ENCODE data around the gene AQP6.
A peak's percentile ranks its signal among the peaks of the same experiment; 100 is the strongest.

AQP6 gene, protein sequence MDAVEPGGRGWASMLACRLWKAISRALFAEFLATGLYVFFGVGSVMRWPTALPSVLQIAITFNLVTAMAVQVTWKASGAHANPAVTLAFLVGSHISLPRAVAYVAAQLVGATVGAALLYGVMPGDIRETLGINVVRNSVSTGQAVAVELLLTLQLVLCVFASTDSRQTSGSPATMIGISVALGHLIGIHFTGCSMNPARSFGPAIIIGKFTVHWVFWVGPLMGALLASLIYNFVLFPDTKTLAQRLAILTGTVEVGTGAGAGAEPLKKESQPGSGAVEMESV
- total RNA-seq: 0 to 3.2 (median 0) reads per million in 17 experiments

DNA sequence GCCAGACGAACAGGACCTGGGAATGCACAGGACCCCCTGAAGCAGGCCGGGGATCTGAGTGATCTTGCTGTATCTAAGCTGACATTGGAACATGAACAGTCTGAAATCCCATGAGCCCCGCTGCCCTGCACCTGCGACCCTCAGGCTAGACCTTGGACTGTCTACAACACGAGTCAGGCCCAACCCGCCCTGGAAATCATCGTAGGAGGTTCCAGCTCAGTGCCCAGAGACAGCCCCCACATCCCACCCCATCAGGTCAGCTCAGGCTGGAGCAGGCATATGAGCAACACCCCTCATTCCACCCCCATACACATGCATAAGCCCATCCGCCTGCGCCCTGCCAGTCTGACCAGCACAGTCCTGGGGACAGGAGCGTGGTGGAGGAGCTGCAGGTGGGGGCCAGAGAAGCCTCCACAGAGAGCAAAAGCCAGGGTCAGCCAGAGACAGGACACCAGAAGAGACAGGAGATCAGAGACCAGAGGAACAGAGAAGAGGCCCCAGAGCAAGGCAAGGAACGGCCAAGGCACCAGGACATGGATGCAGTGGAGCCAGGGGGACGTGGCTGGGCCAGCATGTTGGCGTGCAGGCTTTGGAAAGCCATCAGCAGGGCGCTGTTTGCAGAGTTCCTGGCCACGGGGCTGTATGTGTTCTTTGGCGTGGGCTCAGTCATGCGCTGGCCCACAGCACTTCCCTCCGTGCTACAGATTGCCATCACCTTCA is at the start of gene AQP6:
Gene AQP6, plus strand, starts transcription at position 307 of the 720 bp plus-strand sequence. Its CDS starts 227 bp downstream, at position 534.
- peak in 1 of 4 experiments; percentile 1 for DNase-seq

- DNase-seq: no peak
These were observed 49.6 kb upstream of the AQP6 start for GRCh38 chr12:49923035-49923644.

GRCh38 chr12:49923880-49924556 is 48.7 kb upstream of the AQP6 start:
- DNase-seq: peak in 1 of 4 experiments; percentile 2

DNA sequence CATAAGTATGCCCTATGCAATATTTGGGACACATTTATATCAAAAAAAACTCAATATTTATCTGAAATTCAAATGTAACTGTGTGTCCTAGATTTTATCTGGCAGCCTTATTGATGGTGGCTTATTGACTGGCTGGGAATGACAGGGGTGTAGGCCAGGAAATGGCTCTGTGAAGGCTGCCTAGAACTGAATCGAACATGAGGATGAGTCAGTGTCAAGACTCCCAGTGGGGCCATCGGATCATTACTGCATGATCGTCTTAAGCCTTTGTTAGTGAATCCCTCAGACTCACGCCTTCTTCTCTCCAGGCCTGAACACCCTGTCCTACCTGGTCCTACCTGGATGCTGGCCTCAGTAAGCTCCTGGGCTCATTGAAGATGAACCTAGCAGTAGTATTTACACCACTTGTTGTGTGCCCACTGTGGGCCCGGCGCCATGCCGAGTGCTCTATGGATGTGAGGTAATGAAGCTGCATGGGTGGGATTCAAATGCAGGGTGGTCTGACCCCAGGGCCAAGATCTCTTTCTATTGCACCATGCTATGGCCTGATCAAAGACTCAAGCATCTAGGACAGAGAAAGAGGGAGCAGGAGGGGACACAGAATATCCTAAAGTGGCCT is 48.0 kb upstream of the AQP6 start:
- peak in 1 of 4 experiments; percentile 1 for DNase-seq

DNA sequence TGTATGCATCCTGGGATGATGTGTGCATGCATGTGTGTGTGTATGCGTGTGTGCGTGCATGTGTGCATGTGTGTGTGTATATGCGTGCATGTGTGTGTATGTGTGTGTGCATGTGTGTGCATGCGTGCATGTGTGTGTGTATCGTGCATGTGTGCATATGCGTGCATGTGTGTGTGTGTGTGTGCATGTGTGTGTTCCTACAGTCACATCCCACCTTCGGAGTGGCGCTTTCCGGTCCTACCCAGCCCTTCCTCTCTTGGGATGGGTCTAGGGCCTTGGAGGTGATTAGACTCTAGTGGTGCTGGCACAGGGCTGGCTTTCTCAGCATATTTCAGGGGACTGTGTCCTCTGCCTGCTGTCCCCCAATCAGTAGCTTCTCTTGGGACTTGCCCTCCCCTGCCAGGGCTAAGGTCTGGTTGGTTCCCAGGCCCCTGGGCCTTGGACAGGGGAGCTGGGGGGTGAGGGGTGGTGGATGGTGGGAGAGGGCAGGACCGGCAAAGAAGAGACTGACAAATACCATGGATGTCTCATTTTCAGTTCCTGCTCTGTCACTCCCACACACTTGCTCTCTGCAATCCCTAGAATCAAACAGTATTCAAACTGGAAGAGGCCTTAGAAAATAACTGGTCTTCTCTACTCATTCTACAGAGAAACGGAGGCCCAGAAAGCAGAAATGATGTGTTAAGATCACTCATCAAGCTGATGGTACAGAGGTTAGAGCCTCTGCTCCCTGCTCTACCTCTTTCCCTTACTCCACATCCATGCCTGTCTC is 47.1 kb upstream of the AQP6 start:
- DNase-seq: peak; percentile 27 to 76 (median 62)

DNA sequence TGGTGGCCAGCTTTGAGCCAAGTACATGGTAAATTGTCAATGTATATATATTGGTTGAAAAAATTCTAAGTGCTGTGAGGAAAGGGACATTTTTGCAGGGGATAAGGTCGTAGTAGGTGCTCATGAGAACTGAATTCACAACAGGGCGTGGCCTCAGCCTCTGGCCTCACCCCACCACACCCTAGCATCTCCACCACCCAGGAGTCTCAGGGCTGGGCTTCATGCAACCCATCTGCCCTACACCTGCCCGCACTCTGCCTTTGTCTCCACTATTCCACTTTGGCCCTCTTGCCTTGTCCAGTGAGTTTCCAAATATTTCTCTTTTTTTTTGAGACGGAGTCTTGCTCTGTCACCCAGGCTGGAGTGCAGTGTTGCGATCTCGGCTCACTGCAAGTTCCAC is 44.3 kb upstream of the AQP6 start:
- DNase-seq: peak in 1 of 4 experiments; percentile 1

GRCh38 chr12:49929581-49929980 is 43.2 kb upstream of the AQP6 start:
- peak in 1 of 4 experiments; percentile 0 for DNase-seq

DNA sequence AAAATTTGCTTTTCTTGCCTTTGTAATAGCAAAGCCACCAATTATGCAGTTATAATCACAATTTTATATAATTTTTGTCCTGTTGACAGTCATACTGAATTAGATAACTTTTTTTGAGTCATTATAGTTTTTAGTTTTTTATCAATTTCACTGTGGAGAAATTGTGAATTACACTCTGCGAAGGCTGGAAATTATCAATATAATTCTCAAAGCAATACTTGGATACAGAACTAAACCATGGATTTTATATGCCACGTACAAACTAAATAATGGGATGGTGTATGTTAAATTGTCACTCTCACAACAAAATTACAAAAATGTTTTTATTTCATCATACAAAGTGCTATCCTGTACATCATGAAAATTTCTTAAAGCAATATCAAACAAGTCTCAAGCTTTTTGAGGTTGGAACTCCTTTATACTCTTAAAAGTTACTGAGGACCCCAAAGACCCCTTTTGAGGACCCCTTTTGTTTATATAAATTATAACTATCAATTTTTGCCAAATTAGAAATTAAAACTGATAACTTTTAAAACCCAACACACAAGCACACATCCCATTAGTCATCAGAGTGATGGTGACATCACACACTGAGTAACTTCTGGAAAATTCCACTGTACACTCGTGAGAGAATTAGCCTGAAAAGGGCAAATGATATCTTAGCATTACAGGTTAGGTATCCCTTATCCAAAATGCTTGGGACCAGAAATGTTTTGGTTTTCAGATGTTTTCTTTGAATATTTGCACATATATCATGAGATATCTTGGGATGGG is 42.0 kb upstream of the AQP6 start:
- peak; percentile 39 to 76 (median 59) for DNase-seq

GRCh38 chr12:49932023-49932422 is 40.7 kb upstream of the AQP6 start:
- DNase-seq: no peak

- DNase-seq: peak in 2 of 4 experiments; percentile 1 to 19
These were observed 40.1 kb upstream of the AQP6 start for GRCh38 chr12:49932533-49933130.

- peak in 1 of 4 experiments; percentile 1 for DNase-seq
These were observed 39.0 kb upstream of the AQP6 start for GRCh38 chr12:49933796-49934195.

DNA sequence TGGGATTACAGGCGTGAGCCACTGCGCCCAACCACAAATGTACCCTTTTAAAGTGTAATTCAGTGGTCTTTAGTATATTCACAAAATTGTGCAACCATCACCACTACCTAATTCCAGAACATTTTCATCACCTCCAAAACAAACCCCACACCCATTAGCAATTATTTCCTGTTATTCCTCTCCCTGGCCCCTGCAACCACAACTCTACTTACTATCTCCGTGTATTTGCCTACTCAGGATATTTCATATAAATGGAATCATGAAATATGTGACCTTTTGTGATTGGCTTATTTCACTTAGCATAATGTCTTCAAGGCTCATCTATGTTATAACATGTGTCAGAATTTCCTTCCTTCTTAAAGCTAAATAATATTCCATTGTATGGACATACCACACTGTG is 38.2 kb upstream of the AQP6 start:
- no peak for DNase-seq

DNA sequence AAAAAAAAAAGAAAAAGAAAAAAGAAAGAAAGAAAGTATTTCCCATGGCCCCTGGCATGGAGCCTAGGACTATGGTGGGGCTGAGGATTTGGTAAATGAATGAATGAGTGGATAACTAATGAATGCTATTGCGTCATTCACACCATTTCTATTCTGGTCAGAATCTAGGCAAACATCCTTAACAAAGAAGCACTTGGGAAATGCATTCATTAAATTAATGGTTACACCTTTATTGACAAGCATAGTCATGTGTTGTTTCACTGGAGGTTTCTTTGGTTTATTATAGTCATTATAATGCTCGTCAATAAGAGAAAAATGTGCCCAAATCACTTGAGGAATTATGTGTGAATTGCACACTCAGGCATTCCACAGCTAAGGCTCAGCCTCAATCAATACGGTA is 35.8 kb upstream of the AQP6 start:
- no peak for DNase-seq

DNA sequence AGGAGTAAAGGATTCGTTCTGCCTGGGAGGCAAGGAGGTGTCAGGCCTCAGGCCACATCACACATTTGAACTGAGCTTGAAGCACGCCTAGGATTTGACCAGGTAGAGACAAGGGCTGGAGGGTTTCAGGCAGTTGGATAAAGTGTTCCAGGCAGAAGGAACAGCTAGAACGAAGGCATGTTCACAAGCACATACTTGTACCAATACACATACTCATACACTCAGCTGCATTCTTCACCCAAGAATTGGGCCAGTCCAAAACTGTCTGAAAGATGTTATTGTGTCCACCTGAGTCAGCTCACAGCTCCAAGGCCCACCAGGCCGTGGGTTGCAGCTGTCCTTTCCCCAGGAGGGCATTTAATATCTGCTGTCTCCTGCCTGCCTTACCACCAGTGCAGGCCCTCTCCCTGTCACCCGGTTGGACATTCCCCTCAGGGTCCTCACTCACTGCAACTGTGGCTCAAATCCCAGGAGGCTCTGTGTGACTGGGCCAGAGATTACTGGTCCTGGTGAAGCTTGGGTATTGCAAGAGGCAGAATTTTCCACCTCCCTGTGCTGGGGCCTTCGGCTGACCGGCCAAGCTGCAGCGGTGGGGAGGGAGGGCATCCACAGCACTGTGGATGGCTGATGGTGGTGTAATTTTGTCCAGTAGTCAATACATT is 35.0 kb upstream of the AQP6 start:
- peak in 1 of 4 experiments; percentile 1 for DNase-seq

- DNase-seq: peak in 1 of 4 experiments; percentile 0
These were observed 33.4 kb upstream of the AQP6 start for GRCh38 chr12:49939307-49939706.

GRCh38 chr12:49939707-49940106 is 33.0 kb upstream of the AQP6 start:
- DNase-seq: peak in 1 of 4 experiments; percentile 0

- peak in 1 of 4 experiments; percentile 11 for DNase-seq
These were observed 30.9 kb upstream of the AQP6 start for GRCh38 chr12:49941556-49942511.

- DNase-seq: peak in 1 of 4 experiments; percentile 2
These were observed 30.2 kb upstream of the AQP6 start for GRCh38 chr12:49942512-49942893.

Data from suppressor macrophage (primary cell).